ENCODE results near the gene MFSD6L.

DNA sequence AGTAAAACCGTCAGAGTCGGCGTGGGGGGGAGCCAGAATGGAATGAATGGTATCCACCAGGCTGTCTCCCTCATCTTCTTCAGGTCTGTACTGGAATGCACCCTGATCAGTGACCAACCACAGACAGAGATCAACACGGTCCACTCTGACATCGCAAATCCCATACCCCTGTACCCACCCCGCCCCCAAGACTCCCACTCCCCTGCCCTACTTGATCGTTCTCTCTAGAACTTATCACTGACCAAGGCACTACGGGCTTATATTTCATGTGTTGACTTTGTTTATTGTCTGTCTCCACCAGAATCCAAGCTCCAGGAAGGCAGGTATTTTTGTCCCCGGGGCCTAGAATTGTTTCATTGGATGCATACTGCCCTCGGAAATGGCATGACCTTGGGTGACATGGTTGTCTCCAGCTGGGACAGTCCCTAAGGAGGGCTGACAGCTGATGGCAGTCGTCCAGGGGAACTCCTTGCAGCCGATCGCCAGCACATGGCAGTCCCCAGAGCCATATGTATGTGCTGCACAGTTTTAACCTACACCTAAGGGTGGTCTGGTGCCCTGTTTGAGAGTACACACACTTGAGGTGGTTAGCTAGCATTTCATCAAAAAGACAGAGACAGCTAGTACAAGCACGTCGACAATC lies 526 bp upstream of the MFSD6L start:
- TF ChIP-seq EP300 (IDR thresholded peaks at IDR 0.05) = no peak
- TF ChIP-seq, protein P1, sequence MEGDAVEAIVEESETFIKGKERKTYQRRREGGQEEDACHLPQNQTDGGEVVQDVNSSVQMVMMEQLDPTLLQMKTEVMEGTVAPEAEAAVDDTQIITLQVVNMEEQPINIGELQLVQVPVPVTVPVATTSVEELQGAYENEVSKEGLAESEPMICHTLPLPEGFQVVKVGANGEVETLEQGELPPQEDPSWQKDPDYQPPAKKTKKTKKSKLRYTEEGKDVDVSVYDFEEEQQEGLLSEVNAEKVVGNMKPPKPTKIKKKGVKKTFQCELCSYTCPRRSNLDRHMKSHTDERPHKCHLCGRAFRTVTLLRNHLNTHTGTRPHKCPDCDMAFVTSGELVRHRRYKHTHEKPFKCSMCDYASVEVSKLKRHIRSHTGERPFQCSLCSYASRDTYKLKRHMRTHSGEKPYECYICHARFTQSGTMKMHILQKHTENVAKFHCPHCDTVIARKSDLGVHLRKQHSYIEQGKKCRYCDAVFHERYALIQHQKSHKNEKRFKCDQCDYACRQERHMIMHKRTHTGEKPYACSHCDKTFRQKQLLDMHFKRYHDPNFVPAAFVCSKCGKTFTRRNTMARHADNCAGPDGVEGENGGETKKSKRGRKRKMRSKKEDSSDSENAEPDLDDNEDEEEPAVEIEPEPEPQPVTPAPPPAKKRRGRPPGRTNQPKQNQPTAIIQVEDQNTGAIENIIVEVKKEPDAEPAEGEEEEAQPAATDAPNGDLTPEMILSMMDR (IDR thresholded peaks at IDR 0.05) = no peak
- TF ChIP-seq POLR2A (IDR thresholded peaks at IDR 0.05; ENCODE audit: low read depth) = no peak

All from esophagus muscularis mucosa (tissue), 4 donors.